Fibroblast of upper back skin (primary cell): ENCODE results near the gene SPTLC2.
A peak's percentile ranks its signal among the peaks of the same experiment; 100 is the strongest.

Experiments used
- DNase-seq: peaks from one replicate; pipeline ENCODE4 v3.0.0-alpha.2; 2013

SPTLC2 gene

DNA sequence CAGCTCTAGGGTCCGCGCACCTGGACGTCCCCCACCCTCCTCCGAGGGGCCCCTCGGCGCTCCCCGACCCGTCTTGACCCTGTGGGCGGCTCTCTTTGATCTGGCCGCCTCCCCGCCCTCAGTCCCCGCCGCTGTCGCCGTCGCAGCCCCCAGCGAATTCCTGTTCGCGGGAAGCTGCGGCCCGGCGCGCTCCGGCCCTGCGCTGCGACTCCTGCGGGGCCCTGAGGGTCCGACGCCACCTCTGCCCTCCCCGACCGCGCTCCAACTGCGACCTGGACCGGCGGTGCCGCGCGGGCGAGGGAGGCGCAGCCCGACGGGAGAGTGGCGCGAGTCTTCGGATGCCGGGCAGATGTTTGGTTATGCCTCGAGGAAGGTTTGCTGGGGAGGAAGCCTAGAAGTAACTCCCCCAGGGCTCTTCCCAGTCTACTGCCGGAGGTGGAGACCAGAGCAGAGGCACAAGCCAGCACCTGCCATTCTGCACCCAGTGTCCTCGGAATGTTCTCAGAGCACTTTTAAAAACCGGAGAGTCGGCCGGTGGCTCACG is 117.4 kb downstream of the SPTLC2 start:
- DNase-seq = no peak

DNA sequence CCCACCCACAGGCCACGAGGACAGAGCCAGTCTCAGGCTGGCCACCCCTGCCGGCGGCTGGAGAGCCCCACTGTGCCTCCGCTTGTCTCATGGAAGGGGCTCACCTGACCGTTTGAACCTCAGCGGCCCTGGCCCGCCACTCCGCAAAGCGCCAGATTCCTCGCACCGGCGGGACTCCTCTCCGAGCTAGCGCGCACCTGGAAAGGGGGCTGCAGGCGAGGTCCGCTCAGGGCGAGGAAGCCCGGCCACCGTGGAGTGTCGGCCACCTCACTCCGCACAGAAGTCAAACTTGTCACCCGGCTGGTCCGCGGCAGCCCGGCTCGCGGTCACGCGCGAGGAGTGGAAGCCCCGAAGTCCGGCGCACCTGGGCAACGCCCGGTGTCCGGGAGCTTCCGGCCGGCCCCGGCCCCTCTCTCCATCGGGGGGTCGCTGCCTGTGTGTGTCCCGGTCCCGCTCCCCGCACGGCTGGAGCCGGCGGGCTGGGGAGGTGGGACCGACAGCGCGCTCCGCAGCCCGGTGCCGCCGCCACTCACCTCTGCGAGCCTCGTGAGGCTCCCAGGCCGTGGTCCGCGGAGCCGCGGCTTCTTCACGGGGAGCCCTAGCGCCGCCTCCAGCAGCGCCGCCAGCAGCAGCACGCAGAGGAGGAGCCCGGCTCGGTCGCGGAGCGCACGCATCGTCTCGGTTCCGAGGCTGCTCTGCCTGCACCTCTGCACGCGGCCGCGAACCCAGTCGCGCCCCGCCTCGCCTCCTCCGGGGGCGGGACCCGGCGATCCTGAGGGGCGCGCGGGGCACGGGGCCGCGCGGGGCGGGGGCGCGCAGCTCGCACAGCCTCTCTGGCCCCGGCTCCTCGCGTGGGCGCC is 118.1 kb downstream of the SPTLC2 start, which contains the start of gene ISM2:
TSS of gene ISM2 (minus strand) at position 697 of the 860 bp plus-strand sequence. CDS start at position 674, 23 bp downstream.
- peak; percentile 17 for DNase-seq

DNA sequence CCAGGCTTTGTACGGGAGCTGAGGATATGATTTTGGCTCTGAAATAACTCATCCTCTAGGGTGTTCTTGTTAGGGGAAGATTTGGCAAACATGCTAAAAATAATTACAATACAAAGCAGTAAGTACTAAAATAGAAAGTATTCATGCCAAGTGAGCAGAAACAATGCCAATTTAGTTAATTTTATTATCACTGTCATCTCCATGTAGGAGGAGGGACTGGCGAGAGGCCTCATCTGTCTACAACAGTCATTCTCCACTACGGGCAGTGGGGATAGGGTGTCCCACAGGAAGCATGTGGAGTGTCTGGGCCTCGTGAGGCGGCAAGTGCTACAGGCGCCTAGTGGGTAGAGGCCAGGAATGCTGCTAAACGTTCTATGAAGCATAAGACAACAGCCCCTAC is 121.1 kb downstream of the SPTLC2 start:
- DNase-seq = no peak

DNA sequence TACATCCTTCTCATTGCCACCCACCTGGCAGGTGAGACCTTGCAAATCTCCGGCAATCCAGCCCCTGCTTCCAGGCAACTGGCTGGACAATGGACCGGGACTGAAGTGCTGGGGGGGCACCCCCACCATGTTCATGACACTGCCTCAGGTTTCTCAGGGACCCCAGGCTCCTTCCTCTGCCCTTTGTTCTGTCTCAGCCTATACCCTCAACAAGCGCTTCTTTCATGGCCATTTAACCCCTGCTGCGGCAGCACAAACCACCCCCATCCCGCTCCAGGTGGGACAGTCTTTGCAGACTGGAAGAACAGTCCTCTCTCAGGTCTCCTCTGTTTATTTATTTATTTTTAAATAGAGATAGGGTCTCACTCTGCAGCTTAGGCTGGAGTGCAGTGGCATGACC is 125.4 kb downstream of the SPTLC2 start:
- DNase-seq = no peak

DNA sequence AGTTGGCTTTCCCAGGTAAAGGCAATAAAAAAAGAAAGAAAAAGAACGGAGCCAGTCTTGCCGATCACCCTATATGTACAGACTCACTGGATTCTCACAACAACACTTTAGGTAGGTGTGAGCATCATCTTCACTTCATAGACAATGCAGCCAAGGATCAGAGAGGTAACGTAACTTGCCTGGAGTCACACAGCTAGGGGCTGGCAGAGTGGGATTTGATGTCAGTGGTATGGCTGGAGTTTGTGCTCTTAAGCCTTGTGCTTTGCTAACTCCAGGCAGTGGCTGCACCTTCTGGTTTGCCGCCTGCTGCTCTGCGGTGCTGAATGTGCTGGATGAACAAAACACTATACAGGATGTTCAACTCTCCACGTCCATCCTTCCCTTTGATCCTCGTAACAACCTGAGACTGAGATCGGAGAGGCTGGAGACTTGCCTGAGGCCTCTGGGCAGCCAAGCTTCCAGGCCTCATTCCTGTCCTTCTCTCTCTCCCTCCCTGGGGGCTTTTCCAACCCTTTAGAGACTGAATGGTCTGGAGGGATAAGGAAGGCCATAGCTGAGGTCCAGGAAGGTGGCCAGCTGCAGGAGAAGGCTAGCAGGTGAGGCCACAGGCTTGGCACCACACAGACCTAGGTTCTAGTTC is 126.0 kb downstream of the SPTLC2 start:
- no peak for DNase-seq

- DNase-seq = no peak
These were observed 127.4 kb downstream of the SPTLC2 start for GRCh38 chr14:77489041-77489440.

DNA sequence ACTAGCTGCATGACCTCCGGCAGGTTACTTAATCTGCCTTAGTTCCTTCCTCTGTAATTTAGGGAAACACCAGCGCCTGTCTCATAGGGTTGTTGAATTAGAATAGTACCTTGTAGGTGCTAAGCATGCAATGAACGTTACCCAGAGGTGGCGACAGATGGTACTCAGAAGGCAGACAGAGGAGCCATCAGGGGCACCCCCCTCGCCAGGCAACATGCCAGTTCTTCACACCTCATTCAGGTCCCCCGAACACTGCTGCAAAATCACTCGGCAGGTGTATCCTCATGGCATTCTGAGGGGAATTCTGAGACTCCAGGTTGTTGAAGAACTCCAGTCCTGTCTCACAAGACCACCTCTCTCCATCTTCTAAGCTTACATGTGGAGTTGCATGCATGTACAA is 127.9 kb downstream of the SPTLC2 start:
- DNase-seq = no peak

DNA sequence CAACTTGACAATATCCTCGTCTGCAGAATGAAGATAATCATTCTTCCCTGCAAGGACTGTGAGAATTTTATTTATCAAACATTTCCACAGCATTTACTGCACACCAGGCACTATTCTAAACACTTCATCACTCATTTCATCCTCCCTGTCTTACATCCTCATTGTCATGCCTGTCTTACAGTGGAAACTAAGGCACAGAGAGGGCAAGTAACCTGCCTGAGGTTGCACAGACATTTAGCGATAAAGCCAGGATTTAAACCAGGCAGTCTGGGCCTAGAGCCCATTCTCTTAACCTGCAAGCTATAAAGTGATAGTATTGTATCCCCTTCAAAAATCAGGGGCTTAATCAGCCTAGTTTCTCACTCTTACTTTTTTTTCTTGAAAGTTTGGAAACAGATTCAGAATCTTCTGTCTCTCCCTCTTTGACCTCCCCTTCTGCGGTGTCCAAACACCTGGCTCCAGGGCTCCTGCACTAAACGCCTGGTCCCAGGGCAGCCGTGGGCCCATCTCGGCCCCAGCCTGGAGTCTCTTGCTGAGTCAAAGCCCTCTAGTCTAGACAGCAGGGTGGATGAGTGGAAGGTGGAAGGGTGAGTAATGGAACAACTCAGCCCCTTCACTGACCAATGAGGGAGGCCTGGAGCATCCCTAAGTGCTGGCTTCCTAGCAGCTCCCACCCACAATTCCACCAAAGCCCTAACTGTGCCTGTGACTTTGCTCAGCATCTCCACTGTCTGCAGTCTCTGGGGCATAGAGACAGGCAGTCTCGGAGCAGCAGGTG is 130.3 kb downstream of the SPTLC2 start:
- peak; percentile 67 for DNase-seq

- DNase-seq = no peak
These were observed 131.2 kb downstream of the SPTLC2 start for GRCh38 chr14:77485256-77485655.

GRCh38 chr14:77482422-77482821 is 134.0 kb downstream of the SPTLC2 start:
- no peak for DNase-seq

DNA sequence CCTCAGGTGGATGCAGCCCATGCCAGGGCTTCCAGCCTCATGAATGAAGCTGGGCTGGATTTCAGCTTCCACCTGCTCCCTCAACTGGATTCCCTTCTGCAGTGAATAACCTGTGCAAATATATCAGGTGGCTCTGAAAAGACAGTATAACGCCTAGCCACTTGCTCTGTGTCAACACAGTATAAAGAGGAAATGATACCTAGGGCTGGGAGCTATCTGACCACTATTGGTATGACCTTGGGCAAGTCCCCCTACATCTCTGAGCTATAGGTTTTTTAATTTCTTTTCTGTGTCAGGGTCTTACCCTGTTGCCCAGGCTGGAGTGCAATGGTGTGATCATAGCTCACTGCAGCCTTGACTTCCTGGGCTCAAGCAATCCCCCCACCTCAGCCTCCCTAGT is 137.6 kb downstream of the SPTLC2 start:
- no peak for DNase-seq

DNA sequence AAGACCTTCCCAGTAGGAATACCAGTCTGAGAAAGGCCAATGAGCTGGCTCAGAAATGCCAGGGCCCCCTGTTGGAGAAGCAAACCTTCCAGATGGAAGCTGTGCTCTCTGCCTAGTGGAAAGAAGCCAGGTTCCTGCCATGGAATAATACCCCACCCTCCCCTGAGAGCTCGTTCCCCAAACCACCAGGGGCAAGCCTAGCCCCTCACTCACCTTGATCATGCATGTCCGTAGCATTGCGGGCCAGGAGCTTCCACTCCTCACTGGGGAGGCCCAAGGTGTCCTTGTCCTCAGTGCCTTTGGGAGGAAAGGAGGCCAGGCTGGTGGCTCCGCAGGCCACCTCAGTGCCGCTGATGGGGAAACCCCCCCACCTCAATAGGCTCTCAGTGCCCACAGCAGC is 138.4 kb downstream of the SPTLC2 start:
- DNase-seq = no peak

DNA sequence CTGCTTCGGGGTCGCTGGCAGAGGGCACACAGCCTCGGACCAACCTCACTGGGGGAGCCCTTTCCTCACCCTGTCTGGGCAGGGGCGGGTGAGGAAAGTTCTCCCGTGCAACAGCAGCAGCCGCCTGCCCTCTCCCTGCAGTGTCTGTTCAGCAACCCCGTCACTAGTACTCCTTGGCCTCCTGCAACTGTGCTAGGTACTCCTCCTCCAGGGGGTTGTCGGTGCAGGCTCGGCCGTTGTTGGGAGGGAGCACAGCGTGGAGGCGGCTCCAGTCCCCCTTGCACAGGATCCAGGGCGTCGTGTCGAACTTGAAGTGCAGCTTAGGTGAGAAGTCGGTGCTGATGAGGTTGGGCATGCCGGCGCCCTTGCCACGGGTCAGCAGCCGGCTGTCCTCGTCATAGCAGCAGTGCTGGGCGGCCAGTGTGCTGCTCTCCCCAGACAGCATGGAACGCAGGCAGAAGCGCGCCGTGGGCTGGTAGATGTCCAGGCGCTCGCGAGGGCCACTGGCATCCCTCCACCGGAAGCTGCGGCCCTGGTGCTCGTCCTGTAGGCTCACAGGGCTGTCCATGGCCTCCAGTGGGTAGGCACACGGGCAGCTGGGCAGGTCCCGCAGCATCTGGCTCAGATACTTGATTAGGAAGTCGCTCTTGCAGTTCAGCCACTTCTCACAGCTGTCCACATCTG is 140.9 kb downstream of the SPTLC2 start:
- DNase-seq = no peak

DNA sequence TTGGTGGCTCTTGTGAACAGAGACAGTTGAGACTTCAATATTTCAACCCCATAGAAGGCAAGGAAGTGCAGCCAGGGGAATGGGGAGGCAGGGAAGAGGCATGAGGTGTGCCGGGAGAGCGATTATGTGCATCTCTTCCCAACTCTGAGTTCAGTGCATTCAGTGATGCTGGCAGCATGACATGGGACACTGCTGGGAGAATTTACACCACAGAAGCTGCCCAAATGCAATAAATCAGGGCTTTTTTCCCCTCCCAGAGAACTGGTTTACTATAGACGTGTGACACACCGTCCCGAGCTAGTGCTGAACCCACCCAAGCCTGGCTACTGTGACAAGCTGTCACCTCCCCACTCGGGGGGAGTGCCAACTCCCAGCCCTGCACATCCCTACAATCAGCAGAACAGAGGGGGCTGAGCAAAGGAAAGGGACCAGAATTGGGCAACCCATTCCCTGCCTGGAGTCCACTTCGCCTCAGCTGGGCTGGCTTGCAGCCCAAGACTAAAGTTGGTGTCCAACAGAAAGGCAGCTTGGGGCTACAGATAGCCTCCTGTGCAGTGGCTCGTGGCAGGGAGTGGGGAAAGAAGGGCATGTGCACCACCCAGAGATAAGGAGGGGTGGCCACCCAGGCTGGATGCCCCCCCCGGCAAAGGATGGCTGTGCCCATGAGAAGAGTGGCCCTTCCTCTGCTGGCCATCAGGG is 141.8 kb downstream of the SPTLC2 start:
- no peak for DNase-seq

- no peak for DNase-seq
These were observed 142.5 kb downstream of the SPTLC2 start for GRCh38 chr14:77473921-77474320.

DNA sequence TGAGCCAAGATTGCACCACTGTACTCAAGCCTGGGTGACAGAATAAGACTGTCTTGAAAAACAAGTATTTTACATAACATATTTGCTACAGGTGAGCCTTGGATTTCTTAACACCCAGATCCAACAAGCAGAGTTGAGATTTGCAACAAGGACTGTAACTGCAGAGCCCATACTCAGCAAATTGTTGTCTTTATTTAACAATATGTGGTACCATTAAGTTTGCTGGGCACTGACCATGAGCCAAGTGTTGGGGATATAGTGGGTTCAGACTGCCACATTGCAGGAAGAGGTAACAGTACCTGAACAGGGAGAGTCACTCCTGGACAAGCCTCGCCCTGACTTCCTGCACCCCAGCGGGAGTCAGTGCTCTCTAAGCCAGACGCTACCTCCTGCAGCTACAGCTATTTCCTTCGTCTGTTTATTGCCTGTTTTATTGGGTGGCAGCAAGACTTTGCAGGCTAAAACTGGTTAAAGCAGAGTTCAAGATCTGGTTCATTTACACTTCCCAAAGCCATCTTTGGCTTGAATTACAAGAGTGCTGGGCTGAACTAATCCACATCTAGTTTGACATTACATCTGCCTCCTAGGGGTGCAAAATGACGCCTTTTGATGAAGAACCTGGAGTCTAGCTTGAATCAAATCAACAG is 146.1 kb downstream of the SPTLC2 start:
- DNase-seq = no peak

DNA sequence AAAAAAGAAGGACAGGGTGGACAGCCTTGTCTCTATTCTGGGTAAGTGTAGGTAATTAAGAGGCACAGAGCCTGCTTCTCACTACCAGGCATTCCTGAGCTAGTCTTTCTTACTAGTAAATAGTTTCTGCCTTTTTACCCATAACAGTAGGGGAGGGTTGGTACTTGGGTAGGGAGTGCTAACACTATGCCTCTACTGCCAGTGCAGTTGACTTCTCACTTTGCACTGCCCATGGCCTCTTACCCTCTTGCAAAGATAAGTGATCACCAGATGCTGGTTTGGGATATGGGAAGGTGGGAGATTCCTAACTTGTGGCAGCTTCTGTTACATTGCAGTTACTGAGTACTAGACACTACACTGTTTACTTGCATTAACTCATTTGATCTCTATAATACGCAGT is 146.9 kb downstream of the SPTLC2 start:
- DNase-seq = no peak

- DNase-seq = no peak
These were observed 147.4 kb downstream of the SPTLC2 start for GRCh38 chr14:77469067-77469505.

- no peak for DNase-seq
These were observed 148.6 kb downstream of the SPTLC2 start for GRCh38 chr14:77467801-77468200.

DNA sequence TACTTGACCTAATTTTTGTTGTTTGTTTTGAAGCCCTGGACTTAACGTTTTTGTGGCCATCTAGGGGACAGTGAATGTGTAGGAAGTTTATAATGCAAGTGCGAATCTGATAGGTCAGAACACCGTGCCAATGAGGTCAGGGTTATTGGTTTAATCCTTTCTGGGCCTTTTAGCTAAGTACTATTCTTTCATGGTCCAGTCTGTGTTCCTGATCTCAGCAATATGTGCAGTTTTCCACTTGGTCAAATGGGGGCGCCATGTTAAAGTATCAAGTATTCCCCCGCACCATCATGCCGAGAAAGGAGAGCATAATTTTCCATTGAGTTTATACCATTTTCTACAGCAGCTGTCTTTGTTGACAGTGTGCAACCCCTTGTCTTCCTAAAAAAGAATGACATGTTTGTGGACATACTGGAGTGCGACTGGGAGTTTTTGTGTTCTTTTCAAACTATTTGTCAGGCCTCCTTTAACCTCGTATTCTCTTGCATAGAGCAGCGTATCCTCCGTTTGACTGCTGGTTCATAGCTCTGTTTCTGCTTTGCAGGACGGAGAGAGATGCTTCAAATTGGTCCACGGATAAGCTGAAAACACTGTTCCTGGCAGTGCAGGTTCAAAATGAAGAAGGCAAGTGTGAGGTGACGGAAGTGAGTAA is 157.2 kb downstream of the SPTLC2 start:
- DNase-seq = peak; percentile 67
